ENCODE results near the gene PFDN1.

The PFDN1 gene

DNA sequence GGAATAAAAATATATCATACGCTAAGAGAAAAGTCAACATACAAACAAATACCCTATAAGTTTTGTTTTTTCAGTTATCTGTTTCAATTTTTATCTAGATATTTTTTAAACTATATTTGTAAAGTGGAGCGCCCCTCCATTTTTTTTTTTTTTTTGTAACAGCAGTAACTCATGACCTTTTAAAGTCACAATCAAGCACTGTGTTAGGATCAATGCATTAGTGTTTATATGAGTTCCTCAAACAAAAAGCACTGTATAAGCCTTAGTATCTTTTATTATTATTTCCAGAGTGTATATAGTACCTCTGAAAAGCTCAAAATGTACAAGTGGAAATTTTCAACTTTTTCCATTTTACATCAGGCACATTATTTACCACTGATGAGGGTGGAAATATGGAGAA lies 20.6 kb downstream of the PFDN1 start:
- DNase-seq (ENCODE audit: low read depth) = no peak
- TF ChIP-seq, protein P1, sequence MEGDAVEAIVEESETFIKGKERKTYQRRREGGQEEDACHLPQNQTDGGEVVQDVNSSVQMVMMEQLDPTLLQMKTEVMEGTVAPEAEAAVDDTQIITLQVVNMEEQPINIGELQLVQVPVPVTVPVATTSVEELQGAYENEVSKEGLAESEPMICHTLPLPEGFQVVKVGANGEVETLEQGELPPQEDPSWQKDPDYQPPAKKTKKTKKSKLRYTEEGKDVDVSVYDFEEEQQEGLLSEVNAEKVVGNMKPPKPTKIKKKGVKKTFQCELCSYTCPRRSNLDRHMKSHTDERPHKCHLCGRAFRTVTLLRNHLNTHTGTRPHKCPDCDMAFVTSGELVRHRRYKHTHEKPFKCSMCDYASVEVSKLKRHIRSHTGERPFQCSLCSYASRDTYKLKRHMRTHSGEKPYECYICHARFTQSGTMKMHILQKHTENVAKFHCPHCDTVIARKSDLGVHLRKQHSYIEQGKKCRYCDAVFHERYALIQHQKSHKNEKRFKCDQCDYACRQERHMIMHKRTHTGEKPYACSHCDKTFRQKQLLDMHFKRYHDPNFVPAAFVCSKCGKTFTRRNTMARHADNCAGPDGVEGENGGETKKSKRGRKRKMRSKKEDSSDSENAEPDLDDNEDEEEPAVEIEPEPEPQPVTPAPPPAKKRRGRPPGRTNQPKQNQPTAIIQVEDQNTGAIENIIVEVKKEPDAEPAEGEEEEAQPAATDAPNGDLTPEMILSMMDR (conservative IDR thresholded peaks at IDR 0.05; ENCODE audit: control insufficient read depth, insufficient read depth, low read depth, low read length) = no peak
- no peak overlapping the region for H3K4me3 ChIP-seq (ENCODE audit: control insufficient read depth, low read depth, low read length)

GRCh38 chr5:140275837-140276236 lies 27.1 kb downstream of the PFDN1 start:
- DNase-seq (ENCODE audit: low read depth) = no peak
- H3K4me3 ChIP-seq (ENCODE audit: control insufficient read depth, low read depth, low read length) = no peak overlapping the region
- TF ChIP-seq, protein P1 (conservative IDR thresholded peaks at IDR 0.05; ENCODE audit: control insufficient read depth, insufficient read depth, low read depth, low read length) = no peak

- H3K4me3 ChIP-seq (ENCODE audit: control insufficient read depth, low read depth, low read length) = no peak overlapping the region
- peak; percentile 45 for DNase-seq (ENCODE audit: low read depth)
- TF ChIP-seq, protein P1 (conservative IDR thresholded peaks at IDR 0.05; ENCODE audit: control insufficient read depth, insufficient read depth, low read depth, low read length) = no peak
These were observed 29.5 kb downstream of the PFDN1 start for GRCh38 chr5:140273401-140273877.

DNA sequence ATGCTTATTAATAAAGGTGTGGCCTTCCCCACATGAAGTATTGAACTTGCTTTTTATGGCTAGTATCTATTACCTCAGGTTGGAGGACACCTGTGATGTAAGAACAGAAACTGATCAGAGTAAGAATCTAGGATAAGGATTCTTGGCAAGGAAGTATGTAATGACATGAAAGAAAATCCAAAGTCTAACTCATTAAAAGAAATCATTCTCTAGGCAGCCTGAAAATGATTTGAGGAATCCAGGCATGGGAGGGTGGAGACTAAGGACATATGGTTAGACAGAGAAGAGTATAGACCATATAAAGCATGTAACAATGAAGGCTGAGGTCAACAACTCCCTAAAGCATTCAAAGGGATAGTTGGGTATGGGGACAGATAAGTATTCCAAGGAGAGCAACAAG lies 32.9 kb downstream of the PFDN1 start:
- TF ChIP-seq, protein P1 (conservative IDR thresholded peaks at IDR 0.05; ENCODE audit: control insufficient read depth, insufficient read depth, low read depth, low read length) = no peak
- no peak overlapping the region for H3K4me3 ChIP-seq (ENCODE audit: control insufficient read depth, low read depth, low read length)
- no peak for DNase-seq (ENCODE audit: low read depth)

DNA sequence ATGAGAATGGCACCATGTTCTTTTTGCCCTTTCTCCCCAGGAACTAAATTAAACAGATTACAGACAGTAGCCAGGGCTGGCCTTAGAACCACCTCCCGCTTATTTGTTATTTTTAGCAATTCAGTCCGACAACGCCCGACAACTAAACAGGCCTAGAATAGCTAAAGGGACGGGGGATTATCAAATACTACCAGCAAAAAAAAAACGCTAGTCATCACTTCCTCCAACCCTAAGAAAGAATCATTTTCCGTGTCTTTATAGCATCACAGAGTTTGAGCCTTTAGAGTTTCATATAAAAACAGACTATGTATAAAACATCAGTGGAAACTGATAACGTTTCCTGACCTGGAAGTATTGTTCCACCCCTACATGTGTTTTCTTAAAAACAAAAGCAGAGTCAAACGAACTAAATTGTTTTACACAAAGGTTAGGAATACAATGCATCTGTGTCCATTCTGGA lies 35.3 kb downstream of the PFDN1 start:
- DNase-seq (ENCODE audit: low read depth) = no peak
- no peak overlapping the region for H3K4me3 ChIP-seq (ENCODE audit: control insufficient read depth, low read depth, low read length)
- TF ChIP-seq, protein P1 (conservative IDR thresholded peaks at IDR 0.05; ENCODE audit: control insufficient read depth, insufficient read depth, low read depth, low read length) = no peak

DNA sequence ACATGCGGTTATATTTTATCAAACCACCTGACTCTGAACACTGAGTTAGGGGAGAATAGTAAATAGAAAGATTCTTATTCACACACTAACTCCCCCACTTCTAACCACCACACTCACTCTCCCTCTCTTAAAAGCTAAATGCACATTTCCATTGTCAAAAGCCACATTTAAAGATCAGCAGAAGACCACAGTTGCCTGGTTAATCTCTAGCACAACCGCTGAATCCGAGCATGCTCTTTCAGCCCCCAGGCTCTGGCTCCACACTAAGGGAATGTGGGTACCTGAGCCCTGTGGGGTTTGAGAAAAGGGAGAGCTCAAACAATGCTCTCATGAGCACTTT lies 35.7 kb downstream of the PFDN1 start:
- TF ChIP-seq, protein P1 (conservative IDR thresholded peaks at IDR 0.05; ENCODE audit: control insufficient read depth, insufficient read depth, low read depth, low read length) = no peak
- no peak overlapping the region for H3K4me3 ChIP-seq (ENCODE audit: control insufficient read depth, low read depth, low read length)
- DNase-seq (ENCODE audit: low read depth) = no peak

Data from fibroblast of mammary gland (primary cell).